ENCODE data around the gene SLC12A8. TPM values are rescaled to one million over a fixed set of nuclear protein-coding genes. Genes with fewer than 3 reads are reported as not detected.

Gene SLC12A8
- total RNA-seq, 1 donor from 2014 or later, result 0.58 TPM

DNA sequence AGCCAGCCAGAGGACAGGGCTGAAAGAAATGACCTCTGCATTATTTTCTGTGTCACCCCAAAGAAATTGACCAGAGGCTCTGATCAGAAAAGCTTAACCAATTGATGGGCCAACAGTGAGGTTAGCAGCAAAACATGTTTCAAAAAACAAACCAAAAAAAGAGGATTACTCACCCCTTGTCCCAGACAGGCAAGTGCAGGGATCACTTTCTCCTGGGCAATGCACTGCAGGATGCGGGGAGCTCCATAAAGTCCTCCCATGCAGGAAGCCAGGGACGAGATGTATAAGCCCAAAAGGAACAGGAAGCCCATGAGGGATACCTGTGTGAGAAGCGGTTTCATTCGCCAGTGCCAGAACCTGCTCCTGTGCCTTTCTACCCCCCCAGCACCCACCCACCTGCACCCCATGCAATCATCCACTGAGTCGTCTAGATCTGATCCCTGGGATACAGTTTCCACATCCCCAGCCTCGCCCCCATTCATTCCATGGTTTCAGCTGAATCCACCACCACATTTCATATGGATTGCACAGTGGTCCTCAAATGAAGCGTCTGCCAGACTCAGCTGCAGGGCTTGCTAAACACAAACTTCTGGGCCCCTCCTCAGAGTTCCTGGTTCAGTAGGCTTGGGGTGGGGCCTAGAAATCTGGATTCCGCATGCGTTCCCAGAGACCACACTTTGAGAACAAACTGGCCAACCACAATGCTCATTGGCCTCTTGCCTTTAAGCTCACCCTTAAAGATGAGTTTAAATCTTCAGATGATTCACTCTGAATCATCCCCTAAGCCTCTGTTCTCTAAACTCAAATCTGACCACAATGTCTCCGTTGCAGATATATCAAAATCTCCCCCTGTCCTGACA, 102.3 kb downstream of the SLC12A8 start:
- CTCF ChIA-PET, result no interaction called here
- TF ChIP-seq, protein P1, sequence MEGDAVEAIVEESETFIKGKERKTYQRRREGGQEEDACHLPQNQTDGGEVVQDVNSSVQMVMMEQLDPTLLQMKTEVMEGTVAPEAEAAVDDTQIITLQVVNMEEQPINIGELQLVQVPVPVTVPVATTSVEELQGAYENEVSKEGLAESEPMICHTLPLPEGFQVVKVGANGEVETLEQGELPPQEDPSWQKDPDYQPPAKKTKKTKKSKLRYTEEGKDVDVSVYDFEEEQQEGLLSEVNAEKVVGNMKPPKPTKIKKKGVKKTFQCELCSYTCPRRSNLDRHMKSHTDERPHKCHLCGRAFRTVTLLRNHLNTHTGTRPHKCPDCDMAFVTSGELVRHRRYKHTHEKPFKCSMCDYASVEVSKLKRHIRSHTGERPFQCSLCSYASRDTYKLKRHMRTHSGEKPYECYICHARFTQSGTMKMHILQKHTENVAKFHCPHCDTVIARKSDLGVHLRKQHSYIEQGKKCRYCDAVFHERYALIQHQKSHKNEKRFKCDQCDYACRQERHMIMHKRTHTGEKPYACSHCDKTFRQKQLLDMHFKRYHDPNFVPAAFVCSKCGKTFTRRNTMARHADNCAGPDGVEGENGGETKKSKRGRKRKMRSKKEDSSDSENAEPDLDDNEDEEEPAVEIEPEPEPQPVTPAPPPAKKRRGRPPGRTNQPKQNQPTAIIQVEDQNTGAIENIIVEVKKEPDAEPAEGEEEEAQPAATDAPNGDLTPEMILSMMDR (IDR thresholded peaks at IDR 0.05), result no peak
- intact Hi-C loops (cut with micrococcal nuclease), result no loop called here
- H3K36me3 Mint-ChIP-seq (ENCODE audit: low read depth), result no peaks in the 10 kb centered on the region
- H3K27ac Mint-ChIP-seq, result no peak overlapping the region
- POLR2A ChIA-PET, result interaction anchor here (0.5 to 1.8 kb wide), 2 partner anchors 10 to 333 kb away, joined by 3 to 6 read pairs; no protein-coding TSS in a partner anchor
- DNase-seq, result no peak
- peak; percentile 75 for ATAC-seq (ENCODE audit: low read depth)
- H3K4me3 Mint-ChIP-seq, result no peak overlapping the region
- peaks cover 2% of the 10 kb centered on the region for H3K9me3 Mint-ChIP-seq
- H3K27me3 Mint-ChIP-seq, result no peaks in the 10 kb centered on the region
- H3K4me1 Mint-ChIP-seq, result peaks cover 31% of the 10 kb centered on the region

GRCh38 chr3:125109536-125109925, 103.0 kb downstream of the SLC12A8 start:
- H3K4me3 Mint-ChIP-seq, result no peak overlapping the region
- CTCF ChIA-PET, result no interaction called here
- peaks cover 31% of the 10 kb centered on the region for H3K4me1 Mint-ChIP-seq
- no peaks in the 10 kb centered on the region for H3K36me3 Mint-ChIP-seq (ENCODE audit: low read depth)
- no peak for DNase-seq
- peaks cover 8% of the 10 kb centered on the region for H3K9me3 Mint-ChIP-seq
- TF ChIP-seq, protein P1 (IDR thresholded peaks at IDR 0.05), result no peak
- ATAC-seq (ENCODE audit: low read depth), result no peak
- intact Hi-C loops (cut with micrococcal nuclease), result loop anchor here (5.0 kb wide), 2 partner anchors 38 to 52 kb away; partner anchors contain the start of gene HEG1
- H3K27ac Mint-ChIP-seq, result no peak overlapping the region
- POLR2A ChIA-PET, result interaction anchor here (1.8 kb wide), 1 partner anchor 10 kb away, joined by 6 read pairs; no protein-coding TSS in a partner anchor
- H3K27me3 Mint-ChIP-seq, result no peaks in the 10 kb centered on the region

DNA sequence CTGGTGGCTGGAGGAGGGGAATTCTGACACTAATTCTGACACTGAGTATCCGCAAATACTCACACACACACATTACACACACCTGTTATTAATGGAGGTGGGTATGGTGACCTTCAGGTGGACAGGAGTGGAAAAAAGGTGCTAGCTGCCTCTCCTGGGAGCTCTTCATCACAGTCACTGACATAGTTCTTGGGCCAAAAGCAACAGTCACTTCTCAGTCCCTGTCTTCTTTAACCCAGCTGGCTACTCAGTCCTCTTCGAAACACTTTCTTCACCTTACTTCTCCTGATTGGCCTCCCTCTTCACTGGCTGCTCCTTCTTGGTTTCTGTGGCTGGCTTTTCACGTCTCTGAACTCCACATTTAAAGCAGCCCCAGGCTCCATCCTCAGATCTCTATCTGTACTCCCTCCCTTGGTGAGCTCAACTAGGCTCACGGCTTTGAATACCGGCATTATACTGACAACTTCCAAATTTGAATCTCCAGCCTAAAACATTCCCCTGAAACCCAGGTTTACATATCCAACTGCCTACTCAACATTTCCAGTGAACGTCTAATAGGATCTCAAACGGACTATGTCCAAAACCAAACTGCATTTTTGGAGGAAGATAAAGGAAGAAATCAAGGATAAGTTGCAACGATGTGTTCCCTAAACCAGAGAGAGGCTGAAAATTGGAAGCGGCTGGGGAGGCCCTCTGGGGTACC, 103.6 kb downstream of the SLC12A8 start:
- H3K27me3 Mint-ChIP-seq, result no peaks in the 10 kb centered on the region
- ATAC-seq (ENCODE audit: low read depth) (no peak), DNase-seq (no peak)
- ChIA-PET POLR2A (interaction anchor here (0.7 to 1.3 kb wide), 2 partner anchors 11 to 71 kb away, joined by 5 to 6 read pairs; no protein-coding TSS in a partner anchor), CTCF (no interaction called here)
- no peaks in the 10 kb centered on the region for H3K36me3 Mint-ChIP-seq (ENCODE audit: low read depth)
- no peak overlapping the region for H3K4me3 Mint-ChIP-seq
- intact Hi-C loops (cut with micrococcal nuclease), result loop anchor here (1.0 to 5.0 kb wide), 3 partner anchors 10 to 52 kb away; partner anchors contain the start of gene HEG1
- peaks cover 31% of the 10 kb centered on the region for H3K4me1 Mint-ChIP-seq
- H3K27ac Mint-ChIP-seq, result no peak overlapping the region
- TF ChIP-seq, protein P1 (IDR thresholded peaks at IDR 0.05), result no peak
- peaks cover 8% of the 10 kb centered on the region for H3K9me3 Mint-ChIP-seq

- Mint-ChIP-seq H3K27ac (peak overlapping the region; percentile 8), H3K36me3 (ENCODE audit: low read depth) (no peaks in the 10 kb centered on the region), H3K4me1 (peaks cover 31% of the 10 kb centered on the region), H3K9me3 (peaks cover 8% of the 10 kb centered on the region), H3K27me3 (no peaks in the 10 kb centered on the region), H3K4me3 (peak overlapping the region; percentile 4)
- POLR2A ChIA-PET, result interaction anchor here (0.7 to 1.3 kb wide), 3 partner anchors 12 to 70 kb away, joined by 4 to 6 read pairs (median 5); no protein-coding TSS in a partner anchor
- TF ChIP-seq, protein P1 (IDR thresholded peaks at IDR 0.05), result no peak
- DNase-seq (no peak), ATAC-seq (ENCODE audit: low read depth) (peak; percentile 79)
- intact Hi-C loops (cut with micrococcal nuclease), result loop anchor here (1.0 to 5.0 kb wide), 3 partner anchors 11 to 51 kb away; partner anchors contain the start of gene HEG1
- CTCF ChIA-PET, result interaction anchor here (0.9 kb wide), 1 partner anchor 42 kb away, joined by 3 read pairs; no protein-coding TSS in a partner anchor
These were observed 104.5 kb downstream of the SLC12A8 start for GRCh38 chr3:125107861-125108567.
